HG02943 (cell line): ENCODE data around the gene PLD3.

ENCODE experiments used
- ATAC-seq: cut with Tn5 transposase; IDR thresholded peaks from one replicate; pipeline ENCODE4 v1.9.1; 2021; ENCODE audit warnings: mild to moderate bottlenecking, low read depth, moderate library complexity; ENCODE audit not compliant: unreplicated experiment

PLD3 gene

GRCh38 chr19:40380199-40381037 lies 31.9 kb downstream of the PLD3 start:
- ATAC-seq, result no peak

- ATAC-seq, result no peak
Measured at GRCh38 chr19:40381321-40381720, 32.8 kb downstream of the PLD3 start.

GRCh38 chr19:40383668-40384248 lies 35.3 kb downstream of the PLD3 start:
- no peak for ATAC-seq

- no peak for ATAC-seq
Measured at GRCh38 chr19:40387155-40387554, 38.7 kb downstream of the PLD3 start.

DNA sequence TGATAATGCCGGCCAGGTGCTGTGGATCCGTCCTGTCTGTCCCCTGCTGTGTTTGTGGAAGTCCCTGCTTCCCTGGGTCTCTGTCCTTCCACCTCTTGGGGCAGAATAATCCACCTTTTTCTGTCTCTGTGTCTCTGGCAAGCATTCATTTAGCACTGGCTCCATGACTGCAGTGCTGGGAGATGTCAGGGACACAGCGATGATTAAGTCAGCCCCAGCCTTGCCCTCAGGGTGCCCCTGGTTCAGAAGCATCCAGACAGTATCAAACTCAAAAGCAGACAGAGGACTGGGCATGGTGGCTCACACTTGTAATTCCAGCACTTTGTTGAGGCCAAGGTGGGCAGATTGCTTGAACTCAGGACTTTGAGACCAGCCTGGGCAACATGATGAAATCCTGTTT lies 40.0 kb downstream of the PLD3 start:
- ATAC-seq, result no peak

- no peak for ATAC-seq
Measured at GRCh38 chr19:40389404-40390083, 41.0 kb downstream of the PLD3 start.

DNA sequence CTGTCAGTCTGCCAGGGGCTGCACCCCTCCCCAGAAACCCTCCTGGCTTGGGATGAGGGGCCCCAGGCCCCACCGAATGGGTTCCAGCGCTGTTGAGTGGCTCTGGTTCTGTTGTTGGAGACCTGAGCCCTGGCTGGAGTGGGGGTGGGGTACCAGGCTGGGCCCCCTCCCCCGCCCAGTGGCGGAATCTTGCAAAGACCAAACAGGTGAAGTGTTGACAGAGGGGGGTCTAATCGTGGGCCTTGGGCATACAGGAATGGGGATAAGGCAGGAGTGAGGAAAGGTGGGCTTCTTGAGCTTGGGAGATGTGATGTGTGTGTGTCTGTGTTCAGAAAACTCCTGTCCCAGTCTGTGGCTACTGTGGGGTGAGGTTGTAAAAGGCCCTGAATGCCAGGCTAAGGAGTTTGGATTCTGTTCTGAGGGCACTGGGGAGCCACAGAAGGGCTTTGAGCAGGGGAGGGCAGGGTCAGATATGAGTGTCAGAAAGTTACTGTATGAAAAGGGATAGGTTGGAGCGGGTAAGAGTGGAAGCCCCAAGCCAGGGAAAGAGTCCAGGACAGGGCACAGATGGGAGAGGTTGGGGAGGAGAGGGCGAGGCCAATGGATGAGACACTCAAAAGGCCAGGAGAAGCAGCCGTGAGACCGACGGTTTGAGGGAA lies 41.7 kb downstream of the PLD3 start, which contains the start of gene HIPK4:
Gene HIPK4 (minus strand): TSS at position 98 of the 659 bp plus-strand sequence. CDS start 279 bp downstream, outside the sequence.
- ATAC-seq, result no peak

DNA sequence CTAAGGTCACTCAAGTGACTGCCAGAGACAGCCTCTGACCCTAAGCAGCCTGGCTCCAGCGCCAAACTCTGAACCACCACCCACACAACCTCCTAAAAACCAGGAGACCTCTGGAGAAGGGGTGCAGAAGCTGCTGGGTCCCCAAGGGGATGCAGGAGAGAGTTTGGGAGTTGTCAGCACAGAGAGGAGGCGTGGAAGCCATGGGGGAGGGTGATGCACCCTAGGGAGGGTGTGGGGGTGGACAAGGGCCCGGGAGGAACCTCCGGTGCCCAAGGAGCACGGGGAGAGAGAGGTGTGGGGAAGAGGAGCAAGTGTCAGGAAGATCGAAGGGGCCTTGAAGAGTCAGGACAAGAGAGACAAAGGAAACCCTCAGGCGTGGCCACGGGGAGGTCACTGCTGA lies 43.6 kb downstream of the PLD3 start:
- ATAC-seq, result no peak

GRCh38 chr19:40392894-40393517 lies 44.5 kb downstream of the PLD3 start:
- ATAC-seq, result no peak

DNA sequence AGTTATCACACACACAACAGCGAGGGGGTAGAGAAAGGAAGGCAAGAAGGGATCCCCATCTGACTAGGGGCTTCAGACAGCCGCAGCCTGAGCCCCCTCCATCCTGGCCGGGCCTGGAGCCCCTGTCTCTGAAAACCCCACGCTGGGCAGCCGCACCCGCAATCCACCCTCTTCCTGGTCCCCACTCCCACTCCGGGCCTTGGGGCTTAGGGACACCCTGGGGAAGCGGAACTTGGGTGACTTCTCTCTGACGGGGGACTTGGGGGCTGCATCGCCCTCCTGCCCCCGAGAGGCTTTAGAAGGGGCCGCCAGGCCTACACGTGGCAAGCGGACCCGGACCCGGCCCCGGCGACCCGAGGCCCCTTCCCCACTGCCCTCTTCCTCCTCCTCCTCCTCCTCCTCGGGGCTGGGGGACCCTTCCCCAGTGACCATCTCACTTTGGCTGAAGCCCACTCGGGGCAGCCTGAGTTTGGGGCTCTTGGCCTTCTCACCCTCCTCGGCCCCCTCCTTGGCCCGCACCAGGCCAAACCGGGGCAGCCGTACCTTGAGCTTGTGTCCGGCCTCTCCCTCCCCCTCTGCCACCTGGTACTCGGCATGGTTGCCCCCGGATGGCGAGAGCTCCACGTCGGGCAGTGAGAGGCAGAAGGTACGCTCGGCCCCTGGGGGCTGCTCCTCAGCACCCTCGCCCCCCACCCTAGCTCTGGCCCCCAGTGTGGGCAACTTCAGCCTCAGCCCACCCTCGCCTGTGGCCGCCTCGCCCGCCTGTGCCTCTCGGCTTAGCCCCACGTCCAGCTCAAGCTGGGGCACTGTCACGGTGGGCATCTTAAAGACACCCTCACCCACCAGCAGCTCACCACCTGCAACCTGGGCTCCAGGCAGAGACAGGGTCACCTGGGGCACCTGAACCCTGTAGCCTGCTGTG lies 45.7 kb downstream of the PLD3 start:
- no peak for ATAC-seq

DNA sequence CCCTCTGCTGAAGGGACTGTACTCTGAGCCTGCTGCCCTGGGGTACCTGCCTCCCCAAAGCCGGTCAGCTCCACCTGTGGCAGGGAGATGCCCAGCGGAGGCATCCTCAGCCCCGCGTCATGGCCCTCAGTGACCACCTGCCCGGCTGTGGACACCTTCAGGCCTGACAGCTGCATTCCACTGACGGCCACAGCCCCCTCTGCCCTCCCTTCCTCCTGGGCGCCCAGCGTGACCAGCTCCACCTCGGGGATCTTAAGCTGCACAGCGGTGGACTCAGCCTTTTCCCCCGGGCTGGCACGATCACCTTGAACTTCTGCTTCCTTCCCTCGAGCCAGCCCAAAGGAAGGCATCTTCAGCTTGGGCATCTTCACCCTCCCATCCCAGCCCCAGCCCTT lies 46.3 kb downstream of the PLD3 start:
- no peak for ATAC-seq

DNA sequence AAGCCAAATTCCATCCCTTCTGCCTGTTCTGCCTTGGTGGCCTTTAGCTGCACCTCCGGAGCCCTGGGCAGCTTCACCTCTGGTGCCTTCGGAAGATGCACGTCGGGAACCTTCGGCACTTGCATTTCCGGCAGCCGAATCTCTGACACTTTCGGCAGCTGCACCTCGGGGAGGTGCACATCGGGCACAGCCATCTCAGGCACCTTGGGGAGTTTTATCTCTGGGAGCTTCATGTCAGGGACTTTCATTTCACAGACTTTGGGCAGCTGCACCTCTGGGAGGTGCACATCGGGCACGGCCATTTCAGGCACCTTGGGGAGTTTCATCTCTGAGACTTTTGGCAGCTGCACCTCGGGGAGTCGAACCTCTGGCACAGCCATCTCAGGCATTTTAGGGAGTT lies 47.5 kb downstream of the PLD3 start:
- no peak for ATAC-seq

DNA sequence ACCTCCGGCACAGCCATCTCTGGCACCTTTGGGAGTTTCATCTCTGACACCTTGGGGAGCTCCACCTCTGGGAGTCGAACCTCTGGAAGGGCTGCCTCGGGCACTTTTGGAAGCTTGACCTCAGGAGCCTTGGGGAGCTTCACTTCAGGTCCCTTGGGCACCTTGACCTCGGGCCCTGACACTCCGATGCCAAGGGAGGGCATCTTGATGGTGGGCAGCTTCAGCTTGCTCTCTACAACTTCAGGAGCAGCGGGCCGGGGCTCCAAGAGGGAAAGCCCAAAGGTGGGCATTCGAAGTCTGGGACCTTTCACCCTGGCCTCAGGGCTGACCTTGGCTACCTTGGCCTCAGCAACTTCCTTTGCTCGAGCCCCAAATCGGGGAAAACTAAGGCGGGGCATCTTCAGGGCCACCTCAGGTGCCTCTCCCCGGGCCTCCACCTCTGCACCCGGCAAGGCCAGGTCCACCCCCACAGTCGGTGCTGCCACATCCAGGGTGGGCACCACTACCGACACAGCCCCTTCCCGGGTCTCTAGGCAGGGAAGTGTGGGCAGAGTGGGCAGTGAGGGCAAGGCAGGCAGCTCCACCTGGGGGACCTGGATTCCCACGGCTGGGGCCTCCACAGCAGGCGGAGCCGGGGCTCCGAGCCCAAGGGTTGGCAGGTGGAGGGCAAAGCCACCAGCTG lies 48.5 kb downstream of the PLD3 start:
- ATAC-seq, result no peak

GRCh38 chr19:40397568-40397906 lies 49.0 kb downstream of the PLD3 start:
- ATAC-seq, result no peak

- ATAC-seq, result no peak
Measured at GRCh38 chr19:40398417-40399131, 50.1 kb downstream of the PLD3 start.

- ATAC-seq, result no peak
Measured at GRCh38 chr19:40400559-40400958, 52.1 kb downstream of the PLD3 start.

DNA sequence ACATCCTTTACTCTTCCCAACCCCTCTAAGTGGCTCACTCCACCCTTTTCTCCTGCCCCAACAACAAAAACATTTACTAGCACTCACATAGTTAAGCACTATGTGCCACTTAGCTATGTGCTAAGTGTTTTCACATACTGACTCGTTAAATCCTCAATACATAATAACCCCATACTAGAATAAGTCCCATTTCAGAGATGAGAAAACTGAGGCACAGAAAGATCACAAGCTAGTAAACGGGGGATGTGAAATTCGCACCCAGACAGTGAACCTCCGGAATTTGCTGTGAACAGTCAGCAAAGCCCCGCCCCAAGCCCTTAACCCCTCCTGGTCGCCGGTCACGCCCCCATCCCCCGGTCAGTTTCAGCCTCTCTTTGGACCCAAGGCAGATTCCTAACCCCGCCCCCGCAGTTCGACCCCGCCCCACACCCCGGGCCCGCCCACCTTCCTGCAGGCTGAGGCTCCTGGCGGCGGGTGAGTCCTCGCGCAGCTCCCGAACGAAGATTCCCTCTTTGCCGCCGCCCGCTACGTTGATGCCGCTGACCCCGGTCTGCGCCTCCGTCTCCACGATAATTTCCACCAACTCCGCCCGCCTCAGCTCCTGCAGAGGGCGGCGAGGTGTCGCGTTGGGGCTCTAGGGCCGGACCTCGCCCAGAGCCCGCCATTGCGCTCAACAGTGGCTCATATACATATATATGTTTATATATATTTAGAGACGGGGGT lies 54.9 kb downstream of the PLD3 start:
- peak; percentile 55 for ATAC-seq
